ENCODE results near the gene PPEF2.

DNA sequence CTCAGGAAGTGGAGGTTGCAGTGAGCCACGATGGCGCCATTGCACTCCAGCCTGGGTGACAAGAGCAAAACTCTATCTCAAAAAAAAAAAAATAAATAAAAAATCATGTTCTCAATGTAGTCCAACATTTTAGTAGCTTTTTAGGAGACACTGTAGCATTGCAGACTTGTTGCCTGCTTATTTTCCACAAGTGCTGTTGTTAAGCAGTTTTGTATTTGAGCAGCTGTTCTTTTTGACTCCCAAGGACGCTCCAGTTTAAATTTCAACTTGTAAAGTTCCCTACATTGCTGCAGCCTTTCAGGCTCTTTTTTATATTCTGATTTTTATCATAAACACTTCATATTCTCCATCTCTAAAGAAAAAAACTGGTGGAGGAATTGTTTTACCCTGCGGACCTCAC is 83.1 kb downstream of the PPEF2 start:
- TF ChIP-seq TAF1 (conservative IDR thresholded peaks at IDR 0.05) = no peak
- TF ChIP-seq, protein P1, sequence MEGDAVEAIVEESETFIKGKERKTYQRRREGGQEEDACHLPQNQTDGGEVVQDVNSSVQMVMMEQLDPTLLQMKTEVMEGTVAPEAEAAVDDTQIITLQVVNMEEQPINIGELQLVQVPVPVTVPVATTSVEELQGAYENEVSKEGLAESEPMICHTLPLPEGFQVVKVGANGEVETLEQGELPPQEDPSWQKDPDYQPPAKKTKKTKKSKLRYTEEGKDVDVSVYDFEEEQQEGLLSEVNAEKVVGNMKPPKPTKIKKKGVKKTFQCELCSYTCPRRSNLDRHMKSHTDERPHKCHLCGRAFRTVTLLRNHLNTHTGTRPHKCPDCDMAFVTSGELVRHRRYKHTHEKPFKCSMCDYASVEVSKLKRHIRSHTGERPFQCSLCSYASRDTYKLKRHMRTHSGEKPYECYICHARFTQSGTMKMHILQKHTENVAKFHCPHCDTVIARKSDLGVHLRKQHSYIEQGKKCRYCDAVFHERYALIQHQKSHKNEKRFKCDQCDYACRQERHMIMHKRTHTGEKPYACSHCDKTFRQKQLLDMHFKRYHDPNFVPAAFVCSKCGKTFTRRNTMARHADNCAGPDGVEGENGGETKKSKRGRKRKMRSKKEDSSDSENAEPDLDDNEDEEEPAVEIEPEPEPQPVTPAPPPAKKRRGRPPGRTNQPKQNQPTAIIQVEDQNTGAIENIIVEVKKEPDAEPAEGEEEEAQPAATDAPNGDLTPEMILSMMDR (IDR thresholded peaks at IDR 0.05; ENCODE audit: low read depth, low read length, missing input control) = no peak
- no peak for TF ChIP-seq RAD21 (IDR thresholded peaks at IDR 0.05)
- TF ChIP-seq, protein P2, sequence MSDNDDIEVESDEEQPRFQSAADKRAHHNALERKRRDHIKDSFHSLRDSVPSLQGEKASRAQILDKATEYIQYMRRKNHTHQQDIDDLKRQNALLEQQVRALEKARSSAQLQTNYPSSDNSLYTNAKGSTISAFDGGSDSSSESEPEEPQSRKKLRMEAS (IDR thresholded peaks at IDR 0.05) = no peak
- TF ChIP-seq FOXA1 (IDR thresholded peaks at IDR 0.05) = no peak
- TF ChIP-seq HNF4A (conservative IDR thresholded peaks at IDR 0.05) = no peak
- TF ChIP-seq, protein P3, sequence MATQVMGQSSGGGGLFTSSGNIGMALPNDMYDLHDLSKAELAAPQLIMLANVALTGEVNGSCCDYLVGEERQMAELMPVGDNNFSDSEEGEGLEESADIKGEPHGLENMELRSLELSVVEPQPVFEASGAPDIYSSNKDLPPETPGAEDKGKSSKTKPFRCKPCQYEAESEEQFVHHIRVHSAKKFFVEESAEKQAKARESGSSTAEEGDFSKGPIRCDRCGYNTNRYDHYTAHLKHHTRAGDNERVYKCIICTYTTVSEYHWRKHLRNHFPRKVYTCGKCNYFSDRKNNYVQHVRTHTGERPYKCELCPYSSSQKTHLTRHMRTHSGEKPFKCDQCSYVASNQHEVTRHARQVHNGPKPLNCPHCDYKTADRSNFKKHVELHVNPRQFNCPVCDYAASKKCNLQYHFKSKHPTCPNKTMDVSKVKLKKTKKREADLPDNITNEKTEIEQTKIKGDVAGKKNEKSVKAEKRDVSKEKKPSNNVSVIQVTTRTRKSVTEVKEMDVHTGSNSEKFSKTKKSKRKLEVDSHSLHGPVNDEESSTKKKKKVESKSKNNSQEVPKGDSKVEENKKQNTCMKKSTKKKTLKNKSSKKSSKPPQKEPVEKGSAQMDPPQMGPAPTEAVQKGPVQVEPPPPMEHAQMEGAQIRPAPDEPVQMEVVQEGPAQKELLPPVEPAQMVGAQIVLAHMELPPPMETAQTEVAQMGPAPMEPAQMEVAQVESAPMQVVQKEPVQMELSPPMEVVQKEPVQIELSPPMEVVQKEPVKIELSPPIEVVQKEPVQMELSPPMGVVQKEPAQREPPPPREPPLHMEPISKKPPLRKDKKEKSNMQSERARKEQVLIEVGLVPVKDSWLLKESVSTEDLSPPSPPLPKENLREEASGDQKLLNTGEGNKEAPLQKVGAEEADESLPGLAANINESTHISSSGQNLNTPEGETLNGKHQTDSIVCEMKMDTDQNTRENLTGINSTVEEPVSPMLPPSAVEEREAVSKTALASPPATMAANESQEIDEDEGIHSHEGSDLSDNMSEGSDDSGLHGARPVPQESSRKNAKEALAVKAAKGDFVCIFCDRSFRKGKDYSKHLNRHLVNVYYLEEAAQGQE (IDR thresholded peaks at IDR 0.05) = no peak
- TF ChIP-seq RXRA (IDR thresholded peaks at IDR 0.05) = no peak
- TF ChIP-seq, protein P4, sequence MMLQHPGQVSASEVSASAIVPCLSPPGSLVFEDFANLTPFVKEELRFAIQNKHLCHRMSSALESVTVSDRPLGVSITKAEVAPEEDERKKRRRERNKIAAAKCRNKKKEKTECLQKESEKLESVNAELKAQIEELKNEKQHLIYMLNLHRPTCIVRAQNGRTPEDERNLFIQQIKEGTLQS (IDR thresholded peaks at IDR 0.05) = no peak
- no peak for TF ChIP-seq HNF4G (IDR thresholded peaks at IDR 0.05)
- TF ChIP-seq SP1 (IDR thresholded peaks at IDR 0.05) = no peak
- TF ChIP-seq YY1 (IDR thresholded peaks at IDR 0.05) = no peak
- TF ChIP-seq GABPA (IDR thresholded peaks at IDR 0.05 in 1 of 2, conservative IDR thresholded peaks at IDR 0.05 in 1 of 2) = no peak
